Thoracic aorta (tissue), 2 donors: Measurements from ENCODE around the gene PCDH7. TPM values are rescaled to one million over a fixed set of nuclear protein-coding genes. Genes with fewer than 3 reads are reported as not detected.

ENCODE experiments used
- ATAC-seq: fragments of 150-250 bp; one replicate; pipeline ENCODE4 v1.8.0; 2017; ENCODE audit warnings: low read depth; ENCODE audit not compliant: insufficient number of reproducible peaks, low FRiP score
- DNase-seq: peaks from one replicate; pipeline ENCODE4 v3.0.0-alpha.2; 2020; ENCODE audit warnings: low spot score
- H3K27ac ChIP-seq, 2 donors: fragments of 200-600 bp; sonication (generic); 1 replicate in 1 of 2; 2 replicates in 1 of 2; pipeline ENCODE4 v1.5.1; 2016; ENCODE audit warnings: mild to moderate bottlenecking in 2 of 2, moderate library complexity in 2 of 2
- H3K27me3 ChIP-seq: fragments of 200-600 bp; sonication (generic); replicated peaks from 2 replicates; pipeline ENCODE4 v1.6.0; 2016; ENCODE audit warnings: mild to moderate bottlenecking; ENCODE audit not compliant: insufficient read depth
- H3K36me3 ChIP-seq: fragments of 200-600 bp; sonication (generic); one replicate; pipeline ENCODE4 v1.5.1; 2016
- H3K4me1 ChIP-seq, 2 donors: fragments of 200-600 bp; sonication (generic); 1 replicate in 1 of 2; 2 replicates in 1 of 2; pipeline versions ENCODE4 v1.5.1 to v1.6.0; 2016; ENCODE audit warnings: low read depth in 2 of 2, mild to moderate bottlenecking in 1 of 2; ENCODE audit not compliant: control insufficient read depth in 1 of 2
- H3K4me3 ChIP-seq: fragments of 200-600 bp; sonication (generic); 2 replicates; pipeline ENCODE4 v1.5.1; 2016; ENCODE audit warnings: mild to moderate bottlenecking
- H3K9me3 ChIP-seq: fragments of 200-600 bp; sonication (generic); 2 replicates; pipeline ENCODE4 v1.5.1; 2016
- CTCF ChIP-seq: fragments of 200-600 bp; sonication (generic); IDR thresholded peaks from one replicate; pipeline ENCODE4 v1.5.1; 2019; ENCODE audit warnings: antibody characterized with exemption
- total RNA-seq, 2 donors: library from RNA; depleted of rRNA; stranded (reverse); fragments of >200 nt; gene quantifications; one replicate each; pipeline versions ENCODE4 v1.1.0 to v1.2.3, GENCODE V29; 2016

PCDH7 gene
- 100 to 1,000 TPM; 331 to 435 TPM for total RNA-seq

GRCh38 chr4:30720021-30720660 lies at the start of gene PCDH7:
PCDH7 (plus strand) TSS chr4:30720369; CDS start chr4:30721423, 1,054 bp downstream.
- H3K27me3 ChIP-seq = no peaks in the 10 kb centered on the region
- ATAC-seq (no peak), DNase-seq (no peak)
- H3K27ac ChIP-seq = peak within 1 kb of the TSS; percentile 94 to 96
- no peaks in the 10 kb centered on the region for H3K9me3 ChIP-seq
- no peaks in the 10 kb centered on the region for H3K4me1 ChIP-seq
- no peaks in the 10 kb centered on the region for H3K36me3 ChIP-seq
- no peak for TF ChIP-seq CTCF
- H3K4me3 ChIP-seq = peak within 1 kb of the TSS; percentile 83

- ATAC-seq = no peak
- no peak for DNase-seq
- no peak for TF ChIP-seq CTCF
These were observed 48.2 kb upstream of the PCDH7 start for GRCh38 chr4:30671926-30672448.

GRCh38 chr4:30696191-30696590 lies 24.0 kb upstream of the PCDH7 start:
- ATAC-seq (no peak), DNase-seq (no peak)
- Histone ChIP-seq H3K36me3 (no peaks in the 10 kb centered on the region), H3K9me3 (no peaks in the 10 kb centered on the region), H3K27ac (no peak overlapping the region), H3K4me1 (no peaks in the 10 kb centered on the region), H3K27me3 (no peaks in the 10 kb centered on the region), H3K4me3 (no peak overlapping the region)
- no peak for TF ChIP-seq CTCF

More at GRCh38 chr4:30671926-30672448, 48.2 kb upstream of the PCDH7 start:
- H3K9me3 ChIP-seq = no peaks in the 10 kb centered on the region
- H3K27ac ChIP-seq = no peak overlapping the region
- no peaks in the 10 kb centered on the region for H3K36me3 ChIP-seq
- no peaks in the 10 kb centered on the region for H3K4me1 ChIP-seq
- H3K4me3 ChIP-seq = no peak overlapping the region
- H3K27me3 ChIP-seq = no peaks in the 10 kb centered on the region

GRCh38 chr4:30714408-30715031 lies 5.6 kb upstream of the PCDH7 start:
- TF ChIP-seq CTCF = peak; percentile 81
- Histone ChIP-seq H3K27ac (no peak overlapping the region), H3K36me3 (no peaks in the 10 kb centered on the region), H3K9me3 (peaks cover 6% of the 10 kb centered on the region), H3K4me1 (no peaks in the 10 kb centered on the region), H3K27me3 (no peaks in the 10 kb centered on the region), H3K4me3 (no peak overlapping the region)
- ATAC-seq (no peak), DNase-seq (no peak)

- peak; percentile 55 for TF ChIP-seq CTCF
- no peak for DNase-seq
- H3K4me1 ChIP-seq = no peaks in the 10 kb centered on the region
- H3K9me3 ChIP-seq = no peaks in the 10 kb centered on the region
- no peak for ATAC-seq
- no peaks in the 10 kb centered on the region for H3K27me3 ChIP-seq
- no peaks in the 10 kb centered on the region for H3K36me3 ChIP-seq
- H3K27ac ChIP-seq = no peak overlapping the region
- H3K4me3 ChIP-seq = peak overlapping the region; percentile 83
These were observed 4.0 kb upstream of the PCDH7 start for GRCh38 chr4:30716158-30716557.
